Endothelial cell of umbilical vein (primary cell): ENCODE data around the gene TFCP2.
"Not testable (repeated sequence)": the region's sequence is repeated elsewhere in the genome, so short reads cannot be mapped to it uniquely, and the experiment has no call there.

Experiments used
- EZH2 ChIP-seq: IDR thresholded peaks from 2 replicates; pipeline ENCODE4 v1.6.1; 2012; ENCODE audit warnings: borderline replicate concordance, low read depth, mild to moderate bottlenecking, moderate library complexity, low read length, inconsistent platforms; ENCODE audit not compliant: severe bottlenecking
- POLR2A ChIP-seq: IDR thresholded peaks from 2 replicates; pipeline ENCODE4 v1.6.1; 2012; ENCODE audit warnings: low read depth, mild to moderate bottlenecking, control low read depth, low read length
- POLR2AphosphoS5 ChIP-seq: IDR thresholded peaks from 2 replicates; pipeline ENCODE4 v1.6.1; 2012; ENCODE audit warnings: low read depth, mild to moderate bottlenecking, control low read depth, low read length, moderate library complexity; ENCODE audit not compliant: insufficient read depth
- TF ChIP-seq, protein P1 (sequence below), 2 donors: IDR thresholded peaks; 1 replicate in 1 of 2; 2 replicates in 1 of 2; pipeline ENCODE4 v1.5.1; 2011; ENCODE audit warnings: low read length in 2 of 2, mild to moderate bottlenecking in 2 of 2, moderate library complexity in 2 of 2, control low read depth in 1 of 2, inconsistent platforms in 1 of 2, low read depth in 1 of 2; ENCODE audit not compliant: insufficient read depth in 1 of 2; ENCODE audit errors: extremely low read depth in 1 of 2

- TF ChIP-seq, protein P1, sequence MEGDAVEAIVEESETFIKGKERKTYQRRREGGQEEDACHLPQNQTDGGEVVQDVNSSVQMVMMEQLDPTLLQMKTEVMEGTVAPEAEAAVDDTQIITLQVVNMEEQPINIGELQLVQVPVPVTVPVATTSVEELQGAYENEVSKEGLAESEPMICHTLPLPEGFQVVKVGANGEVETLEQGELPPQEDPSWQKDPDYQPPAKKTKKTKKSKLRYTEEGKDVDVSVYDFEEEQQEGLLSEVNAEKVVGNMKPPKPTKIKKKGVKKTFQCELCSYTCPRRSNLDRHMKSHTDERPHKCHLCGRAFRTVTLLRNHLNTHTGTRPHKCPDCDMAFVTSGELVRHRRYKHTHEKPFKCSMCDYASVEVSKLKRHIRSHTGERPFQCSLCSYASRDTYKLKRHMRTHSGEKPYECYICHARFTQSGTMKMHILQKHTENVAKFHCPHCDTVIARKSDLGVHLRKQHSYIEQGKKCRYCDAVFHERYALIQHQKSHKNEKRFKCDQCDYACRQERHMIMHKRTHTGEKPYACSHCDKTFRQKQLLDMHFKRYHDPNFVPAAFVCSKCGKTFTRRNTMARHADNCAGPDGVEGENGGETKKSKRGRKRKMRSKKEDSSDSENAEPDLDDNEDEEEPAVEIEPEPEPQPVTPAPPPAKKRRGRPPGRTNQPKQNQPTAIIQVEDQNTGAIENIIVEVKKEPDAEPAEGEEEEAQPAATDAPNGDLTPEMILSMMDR (IDR thresholded peaks at IDR 0.05; ENCODE audit: extremely low read depth in 1 of 2, insufficient read depth in 1 of 2, low read depth in 1 of 2, low read length in 2 of 2): not testable (repeated sequence)
- TF ChIP-seq POLR2AphosphoS5, POLR2A, EZH2: not testable (repeated sequence)
Measured at GRCh38 chr12:51219857-51220256, 46.9 kb upstream of the TFCP2 start.
